NCI-H510A (cell line): ENCODE data around the gene UGT2B15.
"Not testable (repeated sequence)": the region's sequence is repeated elsewhere in the genome, so short reads cannot be mapped to it uniquely, and the experiment has no call there.

ENCODE experiments used
- DNase-seq: peaks from one replicate; lab custom pipeline; 2025; lab: John Stamatoyannopoulos, UW

UGT2B15 gene

DNA sequence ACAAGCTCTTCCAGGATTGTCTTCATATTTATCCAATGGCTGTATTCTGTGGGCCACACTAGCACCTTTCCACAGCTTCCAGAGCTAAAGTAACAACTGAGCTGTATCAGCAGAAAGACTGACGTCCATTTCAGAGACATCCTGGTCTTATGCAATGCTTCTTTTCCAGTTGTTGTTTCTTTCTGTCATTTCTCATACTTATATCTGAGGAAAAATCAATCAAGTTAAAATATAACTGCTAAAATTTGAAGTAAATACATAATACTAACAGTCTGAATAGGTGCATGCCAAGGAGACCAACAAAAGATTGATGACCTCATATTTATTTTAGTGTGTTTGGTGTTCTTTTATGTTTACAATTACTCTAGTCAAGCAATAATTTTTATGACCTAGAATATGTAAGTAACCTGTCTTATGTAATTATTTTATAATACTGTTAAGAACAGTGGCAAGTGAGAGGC is at the start of gene UGT2B15:
TSS of gene UGT2B15 (minus strand) at position 174 of the 461 bp plus-strand sequence. CDS start at position 140, 34 bp downstream.
- DNase-seq: not testable (repeated sequence)

DNA sequence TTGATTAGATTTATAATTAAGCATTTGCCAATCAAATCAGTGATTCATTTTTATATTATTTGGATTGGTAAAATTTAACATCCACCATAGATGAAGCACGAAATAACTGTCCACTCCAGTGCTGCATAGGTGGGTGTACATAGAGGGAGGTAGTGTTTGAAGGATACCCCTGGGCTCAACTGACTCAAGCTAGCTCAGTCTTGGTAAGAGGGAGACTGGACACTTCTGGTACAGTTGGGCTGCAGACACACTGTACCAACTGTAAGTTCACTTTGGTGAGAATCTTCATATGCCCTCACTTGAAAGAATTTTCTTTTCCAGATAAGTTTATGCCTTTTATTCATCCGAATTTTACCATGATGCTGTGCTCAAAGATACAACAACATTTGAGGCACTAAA is 48.6 kb upstream of the UGT2B15 start:
- DNase-seq: no peak

DNA sequence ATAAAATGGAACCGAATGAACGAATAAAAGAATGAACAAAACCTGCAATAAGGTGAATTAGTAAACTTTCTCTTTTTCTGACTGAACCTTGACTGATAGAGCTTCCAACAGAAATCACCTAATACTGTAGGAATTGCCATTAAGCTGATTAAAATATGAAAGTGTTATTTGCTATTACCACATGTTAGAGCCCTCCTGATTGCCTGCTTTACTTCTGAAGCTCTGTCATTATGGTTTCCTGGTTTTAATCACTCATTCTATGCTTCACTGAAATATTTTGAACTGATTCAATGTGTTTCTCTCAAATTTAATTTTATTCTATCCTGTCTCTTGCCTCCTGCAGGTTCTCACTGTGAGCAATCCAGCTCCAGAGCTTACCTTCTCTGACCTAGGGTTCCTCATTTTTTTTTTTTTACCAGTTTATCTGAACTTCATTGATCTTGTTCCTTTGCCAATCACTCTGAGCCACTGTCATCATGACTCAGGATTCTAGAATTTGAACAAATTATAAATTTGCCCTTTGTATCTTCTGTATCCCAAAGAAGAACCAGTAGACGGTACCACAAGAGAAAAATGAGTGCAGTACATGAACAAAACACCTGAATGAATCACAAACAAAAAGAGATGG is 48.1 kb upstream of the UGT2B15 start:
- no peak for DNase-seq

DNA sequence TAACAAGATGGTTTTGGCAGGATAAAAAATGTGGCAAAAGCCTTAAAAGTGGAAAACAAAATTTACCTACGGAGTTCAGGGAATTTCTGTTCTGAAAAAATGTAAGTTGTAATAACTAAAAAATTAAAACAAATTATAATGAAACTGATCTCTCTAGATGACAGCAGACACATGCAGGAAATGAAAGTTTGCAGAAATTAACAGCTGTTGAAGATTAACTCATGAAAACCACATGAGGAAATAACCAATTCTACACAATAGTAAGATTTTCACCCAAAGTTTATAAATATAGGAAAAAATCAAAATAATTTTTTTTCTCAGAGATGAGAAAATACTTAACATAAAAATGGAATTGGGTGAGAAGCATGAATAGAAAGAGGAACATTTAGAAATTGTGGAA is 47.5 kb upstream of the UGT2B15 start:
- DNase-seq: no peak

DNA sequence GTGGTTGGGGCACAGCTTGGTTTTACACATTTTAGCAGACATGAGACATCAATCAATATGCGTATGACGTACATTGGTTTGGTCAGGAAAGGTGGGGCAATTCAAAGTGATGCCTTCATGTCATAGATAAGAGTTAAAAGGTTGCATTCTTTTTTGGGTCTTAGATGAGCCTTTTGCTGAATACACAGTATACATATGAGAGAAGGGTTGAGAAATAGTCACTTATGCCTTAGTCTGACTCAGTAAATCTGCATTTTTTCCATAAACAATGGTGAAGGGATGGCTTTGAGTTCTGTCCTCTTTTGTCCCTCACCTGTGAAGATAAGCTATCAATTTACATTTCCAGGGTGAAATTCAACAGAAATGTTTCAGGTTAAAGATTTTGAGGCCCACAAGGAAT is 43.9 kb upstream of the UGT2B15 start:
- no peak for DNase-seq

DNA sequence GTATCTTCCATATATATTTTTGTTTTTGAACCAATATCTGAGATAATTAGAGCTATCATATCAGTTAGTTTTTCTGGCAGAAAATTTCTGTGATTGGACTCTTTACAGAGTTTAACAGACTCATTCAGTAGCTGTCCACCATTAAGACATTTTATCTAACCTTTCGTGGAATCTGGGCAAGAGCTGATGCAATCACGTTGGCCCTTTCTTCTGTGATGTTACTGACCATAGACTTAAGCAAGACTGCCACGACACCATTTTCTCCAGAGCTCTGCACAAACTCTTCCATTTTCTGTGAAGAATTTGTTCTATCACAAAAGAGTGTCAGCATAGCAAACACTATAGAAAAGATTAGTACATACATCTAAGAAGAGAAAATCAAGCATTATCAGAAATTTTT is 41.8 kb upstream of the UGT2B15 start:
- no peak for DNase-seq

DNA sequence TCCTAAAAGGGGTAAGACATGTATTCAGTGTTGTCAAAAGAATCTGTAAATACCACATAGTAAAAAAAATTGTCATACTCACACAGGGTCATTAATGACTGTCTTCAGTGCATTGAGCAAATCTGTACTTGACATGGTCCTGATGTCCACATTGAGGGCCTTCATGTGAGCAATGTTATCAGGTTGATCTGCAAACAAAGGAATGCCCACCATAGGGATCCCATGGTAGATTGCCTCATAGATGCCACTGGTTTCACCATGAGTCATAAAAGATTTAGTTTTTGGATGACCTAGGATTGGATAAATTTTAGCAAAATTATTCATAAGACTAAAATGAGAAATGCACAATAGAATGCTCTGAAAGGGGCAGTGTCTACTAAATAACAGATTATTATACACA is 38.1 kb upstream of the UGT2B15 start:
- no peak for DNase-seq

DNA sequence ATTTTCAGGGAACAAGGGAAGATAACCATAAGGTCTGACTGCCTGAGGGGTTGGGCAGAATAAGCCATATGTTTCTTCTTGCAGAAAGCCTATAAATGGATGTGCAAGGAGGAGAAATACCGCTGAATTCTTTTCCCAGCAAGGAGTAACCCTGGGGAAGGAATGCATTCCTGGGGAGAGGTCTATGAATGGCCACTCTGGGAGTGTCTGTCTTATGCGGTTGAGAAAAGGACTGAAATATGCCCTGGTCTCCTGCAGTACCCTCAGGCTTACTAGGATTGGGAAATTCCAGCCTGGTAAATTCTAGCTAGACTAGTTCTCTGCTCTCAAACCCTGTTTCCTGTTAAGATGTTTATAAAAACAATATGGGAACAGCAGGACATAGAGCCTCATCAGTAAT is 32.7 kb upstream of the UGT2B15 start:
- DNase-seq: not testable (repeated sequence)

DNA sequence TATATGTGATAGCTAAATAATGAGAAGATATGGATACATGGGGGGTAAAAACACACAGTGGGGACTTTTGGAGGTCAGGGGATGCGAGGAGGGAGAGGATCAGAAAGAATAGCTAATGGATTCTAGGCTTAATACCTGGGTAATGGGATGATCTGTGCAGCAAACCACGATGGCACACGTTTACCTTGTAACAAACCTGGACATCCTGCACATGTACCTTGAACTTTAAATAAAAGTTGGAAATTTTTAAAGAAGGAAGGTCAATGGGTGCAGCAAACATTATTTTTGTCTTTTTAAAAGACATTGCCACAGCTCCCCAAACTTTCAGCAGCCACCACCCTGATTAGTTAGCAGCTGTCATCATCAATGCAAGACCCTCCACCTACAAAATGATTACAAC is 29.7 kb upstream of the UGT2B15 start:
- no peak for DNase-seq

DNA sequence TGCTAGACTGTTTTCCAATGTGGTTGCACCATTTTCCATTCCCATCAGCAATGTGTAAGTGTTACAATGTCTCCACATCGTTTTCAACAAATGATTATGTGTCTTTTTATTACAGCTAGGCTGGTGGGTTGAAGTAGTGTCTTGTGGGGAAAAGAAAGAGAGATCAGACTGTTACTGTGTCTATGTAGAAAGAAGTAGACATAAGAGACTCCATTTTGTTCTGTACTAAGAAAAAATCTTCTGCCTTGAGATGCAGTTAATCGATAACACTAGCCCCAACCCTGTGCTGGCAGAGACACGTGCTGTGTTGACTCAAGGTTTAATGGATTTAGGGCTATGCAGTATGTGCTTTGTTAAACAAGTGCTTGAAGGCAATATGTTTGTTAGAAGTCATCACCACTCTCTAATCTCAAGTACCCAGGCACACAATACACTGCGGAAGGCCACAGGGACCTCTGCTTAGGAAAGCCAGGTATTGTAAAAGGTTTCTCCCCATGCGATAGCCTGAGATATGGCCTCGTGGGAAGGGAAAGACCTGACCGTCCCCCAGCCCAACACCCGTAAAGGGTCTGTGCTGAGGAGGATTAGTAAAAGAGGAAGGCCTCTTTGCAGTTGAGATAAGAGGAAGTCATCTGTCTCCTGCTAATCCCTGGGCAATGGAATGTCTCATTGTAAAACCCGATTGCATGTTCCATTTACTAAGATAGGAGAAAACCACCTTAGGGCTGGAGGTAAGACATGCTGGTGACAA is 23.0 kb upstream of the UGT2B15 start:
- peak; percentile 12 for DNase-seq

DNA sequence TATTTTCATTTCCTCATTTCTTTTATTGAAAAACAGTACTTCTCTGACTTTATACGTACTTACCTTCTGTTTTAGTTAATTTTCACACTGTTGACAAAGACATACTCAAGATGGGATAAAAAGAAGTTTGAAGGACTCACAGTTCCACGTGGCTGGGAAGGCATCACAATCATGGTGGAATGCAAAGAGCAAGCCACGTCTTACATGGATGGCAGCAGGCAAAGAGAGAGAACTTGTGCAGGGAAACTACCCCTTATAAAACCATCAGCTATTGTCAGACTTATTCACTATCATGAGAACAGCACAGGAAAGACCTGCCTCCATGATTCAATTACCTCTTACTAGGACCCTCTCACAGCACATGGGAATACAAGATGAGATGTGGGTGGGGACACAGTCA is 20.7 kb upstream of the UGT2B15 start:
- no peak for DNase-seq

DNA sequence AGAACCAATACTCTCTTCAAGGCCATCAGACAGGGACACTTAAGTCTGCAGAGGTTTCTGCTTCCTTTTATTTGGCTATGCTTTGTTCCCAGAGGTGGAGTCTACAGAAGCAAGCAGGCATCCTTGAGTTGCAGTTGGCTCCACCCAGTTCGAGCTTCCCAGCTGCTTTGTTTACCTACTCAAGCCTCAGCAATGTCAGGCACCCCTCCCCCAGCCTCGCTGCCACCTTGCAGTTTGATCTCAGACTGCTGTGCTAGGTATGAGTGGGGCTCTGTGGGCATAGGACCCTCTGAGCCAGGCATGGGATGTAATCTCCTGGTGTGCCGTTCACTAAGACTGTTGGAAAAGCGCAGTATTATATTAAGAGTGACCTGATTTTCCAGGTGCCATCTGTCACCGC is 12.6 kb upstream of the UGT2B15 start:
- DNase-seq: no peak

DNA sequence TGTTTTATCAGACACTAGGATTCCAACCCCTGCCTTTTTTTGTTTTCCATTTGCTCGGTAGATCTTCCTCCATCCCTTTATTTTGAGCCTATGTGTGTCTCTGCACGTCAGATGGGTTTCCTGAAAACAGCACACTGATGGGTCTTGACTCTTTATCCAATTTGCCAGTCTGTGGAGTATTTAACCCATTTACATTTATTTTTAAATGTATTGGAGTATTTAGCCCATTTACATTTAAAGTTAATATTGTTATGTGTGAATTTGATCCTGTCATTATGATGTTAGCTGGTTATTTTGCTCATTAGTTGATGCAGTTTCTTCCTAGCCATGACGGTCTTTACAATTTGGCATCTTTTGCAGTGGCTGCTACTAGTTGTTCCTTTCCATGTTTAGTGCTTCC is 10.8 kb upstream of the UGT2B15 start:
- not testable (repeated sequence) for DNase-seq

DNA sequence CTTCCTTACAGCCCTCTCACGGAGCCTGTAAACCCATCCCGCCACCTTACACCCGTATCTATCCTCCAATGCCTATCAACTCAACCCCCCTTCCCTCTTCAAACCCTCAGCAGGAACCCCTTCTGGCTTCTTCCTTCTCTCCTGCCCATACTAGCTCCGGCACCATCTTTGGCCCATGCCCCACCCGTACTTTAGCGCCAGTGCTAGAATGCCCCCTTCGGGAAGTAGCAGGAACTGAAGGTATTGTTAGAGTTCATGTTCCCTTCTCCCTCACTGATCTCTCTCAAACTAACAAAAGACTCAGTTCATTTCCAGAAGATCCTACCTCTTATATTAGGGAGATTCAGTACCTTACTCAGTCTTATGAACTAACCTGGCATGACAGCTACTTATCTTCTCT is 2.7 kb upstream of the UGT2B15 start:
- no peak for DNase-seq

DNA sequence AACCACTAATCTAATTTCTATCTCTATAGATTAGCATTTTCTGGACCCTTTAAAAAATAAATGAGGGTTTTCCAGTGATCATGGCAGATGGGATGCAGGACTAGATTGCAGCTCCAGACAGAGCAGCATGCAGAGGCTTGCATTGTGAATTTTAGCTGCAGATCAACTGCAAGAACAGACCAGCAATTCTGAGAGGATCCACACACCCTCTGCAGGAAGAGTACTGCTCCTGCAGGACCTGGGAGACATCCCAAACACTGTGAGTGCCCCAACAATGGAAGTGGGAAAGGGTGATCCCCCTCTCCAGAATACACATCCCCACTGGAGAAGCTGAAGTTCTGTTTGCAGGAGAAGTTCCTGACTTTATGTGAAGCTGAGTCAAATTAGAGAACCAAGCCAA is 765 bp upstream of the UGT2B15 start:
- DNase-seq: not testable (repeated sequence)

DNA sequence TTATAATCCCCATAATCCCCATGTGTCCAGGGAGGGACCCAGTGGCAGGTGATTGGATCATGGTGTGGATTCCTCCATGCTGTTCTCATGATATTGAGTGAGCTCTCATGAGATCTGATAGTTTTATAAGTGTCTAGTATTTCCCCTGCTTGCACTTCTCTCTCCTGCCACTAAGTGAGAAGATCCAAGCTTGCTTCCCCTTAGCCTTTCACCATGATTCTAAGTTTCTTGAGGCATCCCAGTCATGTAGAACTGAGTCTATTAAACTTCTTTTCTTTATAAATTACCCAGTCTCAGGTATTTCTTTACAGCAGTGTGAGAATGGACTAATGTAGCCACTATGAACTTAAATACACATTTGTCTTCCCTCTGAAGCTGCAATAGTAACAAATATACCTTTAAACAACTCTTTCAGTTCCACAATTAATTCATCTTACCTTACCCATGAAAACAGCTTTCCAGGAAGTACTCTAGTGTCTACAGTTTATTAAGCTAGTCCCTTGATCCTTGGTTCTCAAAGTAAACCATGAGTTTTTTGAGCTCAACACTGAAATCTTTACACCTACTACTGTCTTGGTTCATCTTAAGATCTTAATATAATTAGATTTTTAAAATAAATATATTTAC is 1.8 kb downstream of the UGT2B15 start:
- DNase-seq: not testable (repeated sequence)

DNA sequence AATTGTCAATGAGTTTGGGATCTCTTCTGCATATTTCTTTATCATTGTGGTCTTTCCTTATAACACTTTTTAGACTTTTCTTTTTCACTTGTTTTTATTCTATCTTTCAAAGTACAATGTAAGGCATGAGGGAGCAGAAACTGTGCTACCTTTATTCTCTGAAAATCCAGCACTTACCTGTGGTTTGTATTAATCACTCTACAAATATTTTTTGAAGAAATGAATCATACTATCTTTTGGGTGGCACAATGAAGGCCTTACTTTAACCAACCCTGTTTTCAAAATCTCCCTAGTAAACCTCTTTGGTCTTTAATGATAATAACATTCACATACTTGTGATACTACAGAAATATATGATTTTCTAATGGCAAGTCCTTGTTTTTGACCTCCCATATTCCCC is 2.9 kb downstream of the UGT2B15 start:
- DNase-seq: not testable (repeated sequence)

DNA sequence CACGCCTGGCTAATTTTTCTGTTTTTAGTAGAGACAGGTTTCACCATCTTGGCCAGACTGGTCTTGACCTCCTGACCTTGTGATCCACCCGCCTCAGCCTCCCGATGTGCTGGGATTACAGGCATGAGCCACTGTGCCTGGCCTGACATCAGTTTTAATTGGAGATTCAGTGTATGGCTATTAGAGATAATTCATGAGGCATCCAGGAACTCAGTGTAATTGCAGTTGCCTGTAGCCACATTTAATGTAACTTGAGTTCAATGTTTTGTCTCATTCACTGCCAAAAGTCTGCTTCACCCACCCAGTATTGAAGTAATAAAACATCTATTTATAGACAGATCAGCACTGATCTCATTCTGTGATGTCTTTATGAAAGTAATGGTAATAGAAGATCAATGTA is 5.7 kb downstream of the UGT2B15 start:
- not testable (repeated sequence) for DNase-seq

DNA sequence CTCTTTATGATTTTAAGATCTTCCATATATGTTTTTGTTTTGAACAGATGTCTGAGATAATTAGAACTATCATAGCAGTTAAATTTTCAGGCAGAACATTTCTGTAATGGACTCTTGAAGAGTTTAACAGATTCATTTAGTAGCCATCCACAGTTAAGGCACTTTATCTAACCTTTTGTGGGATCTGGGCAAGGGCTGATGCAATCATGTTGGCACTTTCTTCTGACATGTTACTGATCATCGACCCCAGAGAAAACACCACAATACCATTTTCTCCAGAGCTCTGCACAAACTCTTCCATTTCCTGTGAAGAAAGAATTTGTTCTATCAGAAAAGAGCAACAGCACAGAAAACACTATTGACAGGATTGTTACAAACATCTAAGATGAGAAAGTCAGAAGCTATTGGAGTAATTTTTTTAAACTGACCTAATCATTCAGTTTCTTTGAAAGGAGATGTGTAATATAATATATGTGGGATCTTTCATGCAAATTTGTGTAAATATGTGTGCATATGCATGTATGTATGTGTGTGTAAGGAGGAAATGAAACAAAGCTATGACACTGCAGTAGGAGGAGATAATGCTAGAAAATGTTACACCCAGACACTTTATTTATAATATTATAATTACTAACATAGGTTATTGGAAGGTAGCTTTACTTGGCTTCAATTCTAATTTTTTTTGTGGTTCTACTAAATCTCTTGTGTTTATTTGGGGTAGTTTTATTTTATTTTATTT is 7.4 kb downstream of the UGT2B15 start:
- not testable (repeated sequence) for DNase-seq

DNA sequence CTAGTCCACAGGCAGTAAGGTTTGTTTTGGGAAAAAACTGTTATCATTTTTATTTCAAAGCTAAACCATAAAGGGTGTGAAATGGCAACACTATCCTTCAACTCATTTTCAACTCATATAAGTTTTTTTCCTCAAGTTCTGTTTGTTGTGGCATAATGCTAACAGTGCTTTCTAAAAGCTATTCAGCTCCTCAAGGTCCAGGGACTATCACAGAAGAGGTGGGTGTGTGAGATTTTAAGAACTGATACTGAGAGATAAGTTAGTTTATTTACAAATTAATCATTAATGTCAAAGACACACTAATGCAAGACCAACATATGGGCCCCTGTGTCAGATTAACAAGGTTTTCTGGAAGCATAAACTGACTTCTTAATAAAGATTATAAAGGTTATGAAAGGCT is 11.8 kb downstream of the UGT2B15 start:
- no peak for DNase-seq

DNA sequence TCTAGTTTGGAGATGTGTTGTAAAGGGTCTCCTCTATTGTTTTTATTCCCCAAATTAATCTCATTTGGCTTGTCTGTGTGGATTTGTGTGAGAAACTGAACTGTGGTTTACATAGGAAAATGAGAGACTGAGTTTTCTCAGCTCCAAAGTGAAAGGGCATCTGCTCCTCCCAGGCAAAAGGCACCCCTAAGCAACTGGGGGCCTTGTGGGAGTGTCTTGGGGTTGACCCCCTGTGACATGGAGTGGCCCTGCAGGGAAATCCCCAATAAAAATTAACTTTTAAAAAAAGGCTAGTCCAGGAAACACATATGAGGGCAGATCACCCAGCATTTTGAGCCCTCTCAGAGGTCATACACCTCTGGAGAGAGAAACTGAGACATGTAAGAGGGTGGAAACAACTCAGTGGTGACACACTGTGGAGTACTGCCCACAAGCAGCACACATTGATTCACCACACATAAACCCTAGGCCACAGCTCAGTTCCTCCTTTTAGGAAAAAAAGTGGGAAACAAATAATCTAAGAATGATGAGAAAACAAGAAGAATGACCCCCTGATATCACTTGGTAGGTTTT is 13.3 kb downstream of the UGT2B15 start:
- DNase-seq: not testable (repeated sequence)

DNA sequence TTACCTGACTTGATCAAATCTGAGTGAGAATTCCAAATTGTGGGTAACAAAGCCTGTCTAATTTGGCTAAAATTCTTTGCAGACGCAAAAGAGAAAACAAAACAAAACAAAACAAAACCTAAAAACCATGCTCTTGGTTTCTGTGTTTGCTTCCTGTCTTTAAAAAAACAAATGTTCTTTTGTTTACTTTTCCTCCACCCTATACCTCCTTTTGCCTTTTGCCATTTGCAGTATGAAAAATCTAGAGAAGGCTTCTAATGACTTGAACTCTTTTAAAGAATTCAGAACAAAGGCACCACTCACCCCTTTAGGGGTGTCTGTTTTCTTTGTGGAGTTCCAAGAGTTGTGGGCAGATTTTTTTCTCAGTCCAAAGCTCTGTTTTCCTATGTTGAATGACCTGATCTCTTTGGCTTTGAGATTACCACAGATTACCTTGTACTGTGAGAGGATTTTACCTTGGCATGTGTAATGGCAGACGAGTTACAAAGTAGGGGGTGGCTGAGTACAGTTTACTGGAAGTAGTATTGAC is 13.9 kb downstream of the UGT2B15 start:
- DNase-seq: not testable (repeated sequence)
